K562 (cell line): ENCODE measurements around the gene GTPBP2. TPM values are rescaled to one million over a fixed set of nuclear protein-coding genes. Genes with fewer than 3 reads are reported as not detected.

Source experiments
- ARNT ChIP-seq, 2 experiments: fragments of 450-650 bp; IDR thresholded peaks; 2 replicates each; pipeline ENCODE4 v1.6.1; 2016; ENCODE audit warnings: mild to moderate bottlenecking in 1 of 2
- CEBPG ChIP-seq, 3 experiments: fragments of 200-800 bp in 1 of 3; sonication (Bioruptor generic) in 1 of 3; sonication (generic) in 1 of 3; formaldehyde crosslinking in 1 of 3; IDR thresholded peaks in 2 of 3; conservative IDR thresholded peaks in 1 of 3; 2 replicates each; pipeline versions ENCODE4 v1.6.1 to v1.8.0; 2016 to 2022; ENCODE audit warnings: missing compliant biosample characterization in 2 of 3, missing genetic modification characterization in 2 of 3, mild to moderate bottlenecking in 1 of 3, missing genetic modification reagents in 1 of 3
- ETS2 ChIP-seq: IDR thresholded peaks from 2 replicates; pipeline ENCODE4 v1.6.1; 2016; ENCODE audit warnings: borderline replicate concordance, missing genetic modification characterization, mild to moderate bottlenecking, moderate library complexity, missing compliant biosample characterization; ENCODE audit not compliant: poor library complexity, severe bottlenecking
- EZH2 ChIP-seq: IDR thresholded peaks from 2 replicates; pipeline ENCODE4 v1.6.1; 2012; ENCODE audit warnings: low read depth, mild to moderate bottlenecking, inconsistent platforms, low read length, borderline replicate concordance
- HCFC1 ChIP-seq: IDR thresholded peaks from 2 replicates; pipeline ENCODE4 v1.6.1; 2012; ENCODE audit warnings: low read depth, low read length, improper control_type of control experiment
- U2AF1 ChIP-seq: fragments of 200-400 bp; formaldehyde crosslinking; optimal IDR thresholded peaks from 2 replicates; pipeline ENCODE3; 2017; ENCODE audit warnings: mild to moderate bottlenecking, low read depth, low read length, moderate library complexity
- ZBTB17 ChIP-seq: fragments of 450-650 bp; formaldehyde crosslinking; IDR thresholded peaks from 2 replicates; pipeline ENCODE4 v1.4.0; 2020; ENCODE audit warnings: mild to moderate bottlenecking
- ZFP1 ChIP-seq: fragments of 450-650 bp; formaldehyde crosslinking; IDR thresholded peaks from 2 replicates; pipeline ENCODE4 v1.4.0; 2020; ENCODE audit warnings: mild to moderate bottlenecking, mixed read lengths
- ZNF23 ChIP-seq: fragments of 250-450 bp; sonication (Bioruptor Pico); IDR thresholded peaks from 2 replicates; pipeline ENCODE4 v1.4.0; 2020; ENCODE audit warnings: mild to moderate bottlenecking
- polyA plus RNA-seq, 8 experiments: library from polyadenylated mRNA; depleted of rRNA in 4 of 8; stranded (reverse) in 5 of 8; unstranded in 3 of 8; fragments of >200 nt; fragmentation: Nextera tagmentation in 2 of 8; fragmentation: Illumina TruSeq in 1 of 8; extraction: Ambion mirVana in 2 of 8; extraction: Trizol in 1 of 8; gene quantifications; 2 replicates each; pipeline versions ENCODE4 v1.2.1 to v1.2.3, GENCODE V29; 2011 to 2014; ENCODE audit warnings: inconsistent platforms in 1 of 8, missing spikeins in 1 of 8
- total RNA-seq, 7 experiments: library from RNA; depleted of rRNA in 6 of 7; stranded (reverse); fragments of >200 nt in 6 of 7; fragmentation: Illumina TruSeq in 2 of 7; extraction: Trizol in 2 of 7; gene quantifications; 2 replicates each; pipeline versions ENCODE4 v1.2.1 to v1.2.3, GENCODE V29; 2011 to 2021; ENCODE audit warnings: low replicate concordance in 1 of 7
- TF ChIP-seq, protein P1 (sequence below): IDR thresholded peaks from 2 replicates; pipeline ENCODE4 v1.6.1; 2016; ENCODE audit warnings: missing genetic modification characterization, missing compliant biosample characterization
- TF ChIP-seq, protein P2 (sequence below): fragments of 450-650 bp; IDR thresholded peaks from 2 replicates; pipeline ENCODE4 v1.7.0; 2016; ENCODE audit warnings: borderline replicate concordance
- TF ChIP-seq, protein P3 (sequence below): fragments of 200-800 bp; sonication (Bioruptor generic); IDR thresholded peaks from 2 replicates; pipeline ENCODE4 v1.6.1; 2017; ENCODE audit warnings: missing genetic modification characterization, missing compliant biosample characterization
- TF ChIP-seq, protein P4 (sequence below): sonication (generic); formaldehyde crosslinking; IDR thresholded peaks from 2 replicates; pipeline ENCODE4 v1.8.0; 2022; ENCODE audit warnings: missing genetic modification reagents, mild to moderate bottlenecking, borderline replicate concordance

The GTPBP2 gene
- total and polyA plus RNA-seq, 9 of the 15 experiments (the other 6 are each of a cell fraction or from before 2014, with no cell fraction given), result 48.4 to 196 (median 111) TPM

DNA sequence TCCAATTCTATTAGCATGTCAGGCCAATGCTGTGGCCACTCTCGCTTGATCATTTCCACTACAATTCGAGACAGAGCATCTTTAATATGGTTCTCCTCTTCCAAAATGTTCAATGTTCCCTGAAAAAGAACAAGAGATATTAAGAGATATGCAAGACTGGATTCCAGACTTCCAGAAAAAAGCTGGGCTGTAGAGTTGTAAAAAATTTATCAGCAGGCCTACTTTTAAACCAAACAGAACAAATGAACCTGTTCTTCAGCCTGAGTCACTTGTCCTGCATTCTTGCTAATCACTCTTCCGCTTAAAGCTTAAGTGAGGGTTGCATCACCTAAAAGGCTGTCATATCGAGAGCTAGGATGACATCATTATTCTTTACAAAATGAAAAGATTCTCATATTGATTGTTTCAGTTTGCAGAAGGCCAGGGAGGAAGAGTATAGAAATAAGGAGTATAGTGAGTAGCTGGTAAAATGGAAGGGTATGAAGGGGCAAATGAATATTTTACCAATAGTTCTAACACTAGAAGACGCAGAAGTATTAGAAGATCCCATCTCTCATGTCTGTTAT lies 58.1 kb downstream of the GTPBP2 start (continued):
- TF ChIP-seq, protein P1, sequence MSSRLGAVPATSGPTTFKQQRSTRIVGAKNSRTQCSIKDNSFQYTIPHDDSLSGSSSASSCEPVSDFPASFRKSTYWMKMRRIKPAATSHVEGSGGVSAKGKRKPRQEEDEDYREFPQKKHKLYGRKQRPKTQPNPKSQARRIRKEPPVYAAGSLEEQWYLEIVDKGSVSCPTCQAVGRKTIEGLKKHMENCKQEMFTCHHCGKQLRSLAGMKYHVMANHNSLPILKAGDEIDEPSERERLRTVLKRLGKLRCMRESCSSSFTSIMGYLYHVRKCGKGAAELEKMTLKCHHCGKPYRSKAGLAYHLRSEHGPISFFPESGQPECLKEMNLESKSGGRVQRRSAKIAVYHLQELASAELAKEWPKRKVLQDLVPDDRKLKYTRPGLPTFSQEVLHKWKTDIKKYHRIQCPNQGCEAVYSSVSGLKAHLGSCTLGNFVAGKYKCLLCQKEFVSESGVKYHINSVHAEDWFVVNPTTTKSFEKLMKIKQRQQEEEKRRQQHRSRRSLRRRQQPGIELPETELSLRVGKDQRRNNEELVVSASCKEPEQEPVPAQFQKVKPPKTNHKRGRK (tag), result no peak
- TF ChIP-seq CEBPG (CRISPR knock-in tag; IDR thresholded peaks at IDR 0.05) (peak; percentile 99), CEBPG (tag; conservative IDR thresholded peaks at IDR 0.05 in 1 of 2, IDR thresholded peaks at IDR 0.05 in 1 of 2) (peak; percentile 98 to 100), ETS2 (tag) (no peak), ZNF23 (CRISPR knock-in tag) (no peak), ARNT (IDR thresholded peaks at IDR 0.05) (no peak; a peak in 1 of 4 replicates), U2AF1 (no peak), EZH2 (no peak), HCFC1 (no peak), ZFP1 (CRISPR knock-in tag) (no peak), ZBTB17 (CRISPR knock-in tag) (0 out of 2 replicates have a peak, but pooled peaks have one; percentile 28)
- TF ChIP-seq, protein P2, sequence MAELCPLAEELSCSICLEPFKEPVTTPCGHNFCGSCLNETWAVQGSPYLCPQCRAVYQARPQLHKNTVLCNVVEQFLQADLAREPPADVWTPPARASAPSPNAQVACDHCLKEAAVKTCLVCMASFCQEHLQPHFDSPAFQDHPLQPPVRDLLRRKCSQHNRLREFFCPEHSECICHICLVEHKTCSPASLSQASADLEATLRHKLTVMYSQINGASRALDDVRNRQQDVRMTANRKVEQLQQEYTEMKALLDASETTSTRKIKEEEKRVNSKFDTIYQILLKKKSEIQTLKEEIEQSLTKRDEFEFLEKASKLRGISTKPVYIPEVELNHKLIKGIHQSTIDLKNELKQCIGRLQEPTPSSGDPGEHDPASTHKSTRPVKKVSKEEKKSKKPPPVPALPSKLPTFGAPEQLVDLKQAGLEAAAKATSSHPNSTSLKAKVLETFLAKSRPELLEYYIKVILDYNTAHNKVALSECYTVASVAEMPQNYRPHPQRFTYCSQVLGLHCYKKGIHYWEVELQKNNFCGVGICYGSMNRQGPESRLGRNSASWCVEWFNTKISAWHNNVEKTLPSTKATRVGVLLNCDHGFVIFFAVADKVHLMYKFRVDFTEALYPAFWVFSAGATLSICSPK, result no peak
- TF ChIP-seq, protein P3, sequence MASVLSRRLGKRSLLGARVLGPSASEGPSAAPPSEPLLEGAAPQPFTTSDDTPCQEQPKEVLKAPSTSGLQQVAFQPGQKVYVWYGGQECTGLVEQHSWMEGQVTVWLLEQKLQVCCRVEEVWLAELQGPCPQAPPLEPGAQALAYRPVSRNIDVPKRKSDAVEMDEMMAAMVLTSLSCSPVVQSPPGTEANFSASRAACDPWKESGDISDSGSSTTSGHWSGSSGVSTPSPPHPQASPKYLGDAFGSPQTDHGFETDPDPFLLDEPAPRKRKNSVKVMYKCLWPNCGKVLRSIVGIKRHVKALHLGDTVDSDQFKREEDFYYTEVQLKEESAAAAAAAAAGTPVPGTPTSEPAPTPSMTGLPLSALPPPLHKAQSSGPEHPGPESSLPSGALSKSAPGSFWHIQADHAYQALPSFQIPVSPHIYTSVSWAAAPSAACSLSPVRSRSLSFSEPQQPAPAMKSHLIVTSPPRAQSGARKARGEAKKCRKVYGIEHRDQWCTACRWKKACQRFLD (CRISPR knock-in tag), result peak; percentile 89
- TF ChIP-seq, protein P4, sequence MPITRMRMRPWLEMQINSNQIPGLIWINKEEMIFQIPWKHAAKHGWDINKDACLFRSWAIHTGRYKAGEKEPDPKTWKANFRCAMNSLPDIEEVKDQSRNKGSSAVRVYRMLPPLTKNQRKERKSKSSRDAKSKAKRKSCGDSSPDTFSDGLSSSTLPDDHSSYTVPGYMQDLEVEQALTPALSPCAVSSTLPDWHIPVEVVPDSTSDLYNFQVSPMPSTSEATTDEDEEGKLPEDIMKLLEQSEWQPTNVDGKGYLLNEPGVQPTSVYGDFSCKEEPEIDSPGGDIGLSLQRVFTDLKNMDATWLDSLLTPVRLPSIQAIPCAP, result no peak
